ENCODE results near the gene PTPRN. TPM values are rescaled to one million over a fixed set of nuclear protein-coding genes. Genes with fewer than 3 reads are reported as not detected.

PTPRN gene
- 5.2 and 5.4 TPM in 2 replicates for total RNA-seq (2021; fragmentation: NEBNext Ultra II Directional; extraction: Animal tissue kit (Norgen Biotek cat#: 25700))
- 8.2 and 17.4 TPM in 2 replicates for polyA plus RNA-seq (2011; rRNA removed)
- polyA plus RNA-seq (2011; cell fraction: cytosol; rRNA removed): 8.2 TPM
- 17.7 TPM for polyA plus RNA-seq (2011; cell fraction: nucleus; rRNA removed)
- polyA plus RNA-seq (2012, experiment 1 of 2): 5.5 to 8.5 TPM (median 7.6 TPM) in 4 replicates
- polyA plus RNA-seq (2012, experiment 2 of 2): 5.3 TPM
- 14.0 TPM for polyA plus RNA-seq (2013, experiment 1 of 2)
- 13.1 TPM for polyA plus RNA-seq (2013, experiment 2 of 2)
- 6.9 and 11.9 TPM in 2 replicates for polyA minus RNA-seq (2011; rRNA and poly(A)+ RNA removed)
- polyA minus RNA-seq (2011; cell fraction: cytosol; rRNA and poly(A)+ RNA removed): 7.1 TPM
- 6.9 TPM for polyA minus RNA-seq (2011; cell fraction: nucleus; rRNA and poly(A)+ RNA removed)
- long read RNA-seq, experiment 1, partial matches to known transcripts: 2 of 3 reads
- long read RNA-seq, experiment 1, other reads (novel, unspliced or antisense): 1 of 3 reads
- long read RNA-seq, experiment 2, partial matches to known transcripts: 1 of 1 reads
- long read RNA-seq, experiment 2, other reads (novel, unspliced or antisense): 0 of 1 reads

- peaks cover 0 to 9% (median 4%) of the 10 kb centered on the region in 4 experiments; a peak in 5 of 7 replicates for H3K4me1 ChIP-seq (replicated peaks in 1 of 4; ENCODE audit: control insufficient read depth in 3 of 4, insufficient read depth in 4 of 4, low read length in 3 of 4)
- peak within 1 kb of the TSS; percentile 84 for H2AK5ac ChIP-seq (ENCODE audit: low read depth, low read length)
- no peaks in the 10 kb centered on the region for H3K79me1 ChIP-seq (ENCODE audit: low read depth, low read length)
- H2BK5ac ChIP-seq (ENCODE audit: low read depth, low read length): no peak within 1 kb of the TSS; the same call in 1 of the 2 replicates
- no peak within 1 kb of the TSS for H3K23ac ChIP-seq (ENCODE audit: insufficient read length)
- peaks cover 0 to 1% of the 10 kb centered on the region in 2 experiments for H4K20me1 ChIP-seq (replicated peaks in 1 of 2; ENCODE audit: control insufficient read depth in 1 of 2, insufficient read depth in 2 of 2, low read length in 2 of 2)
- H3K9me3 ChIP-seq (ENCODE audit: insufficient read depth in 2 of 2, low read depth in 1 of 2, low read length in 1 of 2): no peaks in the 10 kb centered on the region
- no peak within 1 kb of the TSS for H3K4ac ChIP-seq (replicated peaks; ENCODE audit: insufficient read length, low read depth, low read length)
- H2BK15ac ChIP-seq (ENCODE audit: low read length): no peak within 1 kb of the TSS
- no peak within 1 kb of the TSS for H3K14ac ChIP-seq (ENCODE audit: insufficient read length)
- no peak within 1 kb of the TSS for H2AFZ ChIP-seq (ENCODE audit: low read length)
- H3K56ac ChIP-seq (replicated peaks; ENCODE audit: insufficient read length, low read depth, low read length): no peak within 1 kb of the TSS
- POLR2A ChIA-PET (ENCODE audit: partially characterized antibody): interaction anchor here (1.1 to 3.3 kb wide), 5 partner anchors 12 to 90 kb away, joined by 3 to 12 read pairs (median 6); partner anchors contain the start of genes ABCB6 and DNAJB2
- H3K27ac ChIP-seq (ENCODE audit: low read depth, low read length): no peak within 1 kb of the TSS
- WGBS, 2 experiments (ENCODE audit: extremely low coverage in 1 of 2, insufficient coverage in 1 of 2, insufficient read length in 1 of 2, insufficient replicate concordance in 2 of 2, low coverage in 1 of 2, low lambda C conversion rate in 2 of 2, missing lambda C conversion rate in 1 of 2): 4% methylated on average over 26 of the region's 37 CpGs; no CpG with 5 or more reads in 1 of the 2 experiments
- H2BK12ac ChIP-seq (ENCODE audit: low read depth, low read length): peak within 1 kb of the TSS; percentile 91; the same call in 1 of the 2 replicates
- peak within 1 kb of the TSS; percentile 85 to 90 for H3K4me2 ChIP-seq (ENCODE audit: insufficient read depth in 1 of 2, low read depth in 2 of 2, low read length in 2 of 2)
- no peaks in the 10 kb centered on the region for H3K79me2 ChIP-seq (ENCODE audit: control insufficient read depth in 1 of 2, insufficient read depth in 2 of 2, low read length in 2 of 2)
- H2BK120ac ChIP-seq (replicated peaks; ENCODE audit: low read depth, low read length): no peak within 1 kb of the TSS
- peak within 1 kb of the TSS; percentile 84; the same call in 1 of the 2 replicates for H3K18ac ChIP-seq (ENCODE audit: extremely low read depth, low read length)
- DNase-seq (ENCODE audit: low read depth in 1 of 2, low spot score in 2 of 2) (peak in 1 of 2 experiments; percentile 84), FAIRE-seq (no peak)
- H3K9ac ChIP-seq (replicated peaks in 1 of 4; ENCODE audit: extremely low read depth in 1 of 4, low read depth in 3 of 4, low read length in 3 of 4): no peak within 1 kb of the TSS
- H4K91ac ChIP-seq (replicated peaks; ENCODE audit: insufficient read length, low read length): no peak within 1 kb of the TSS
- no peaks in the 10 kb centered on the region for H3K36me3 ChIP-seq (ENCODE audit: control insufficient read depth in 2 of 4, insufficient read depth in 4 of 4, low read length in 3 of 4)
- CTCF ChIA-PET (ENCODE audit: partially characterized antibody): interaction anchor here (1.0 to 13.4 kb wide), 8 partner anchors 10 to 287 kb away, joined by 3 to 82 read pairs (median 4); no protein-coding TSS in a partner anchor
- peaks cover 11% of the 10 kb centered on the region; the same call in 1 of the 2 replicates for H3K23me2 ChIP-seq (ENCODE audit: low read depth, low read length)
- H2BK20ac ChIP-seq (ENCODE audit: low read length): no peak within 1 kb of the TSS; the same call in none of the 2 replicates
- H3K27me3 ChIP-seq (replicated peaks in 1 of 4; ENCODE audit: control insufficient read depth in 3 of 4, extremely low read depth in 1 of 4, insufficient read depth in 3 of 4, low read length in 3 of 4): peaks cover 0 to 14% (median 12%) of the 10 kb centered on the region in 4 experiments; a peak in 4 of 7 replicates
- H3K4me3 ChIP-seq (ENCODE audit: extremely low read depth in 1 of 4, insufficient read depth in 2 of 4, low read depth in 3 of 4, low read length in 4 of 4): peak within 1 kb of the TSS; percentile 38 to 74 (median 44)
- H4K8ac ChIP-seq (ENCODE audit: extremely low read depth, insufficient read depth, low read length): no peak within 1 kb of the TSS; the same call in 1 of the 2 replicates
- no peak within 1 kb of the TSS for H4K5ac ChIP-seq (ENCODE audit: insufficient read length, low read depth, low read length)
- no peak for TF ChIP-seq RBBP5 (IDR thresholded peaks at IDR 0.05; ENCODE audit: borderline replicate concordance, low read depth, low read length)
- TF ChIP-seq HDAC2 (IDR thresholded peaks at IDR 0.05; ENCODE audit: borderline replicate concordance in 1 of 2, low read depth in 2 of 2, low read length in 2 of 2): no peak
- no peak for TF ChIP-seq NANOG (IDR thresholded peaks at IDR 0.05; ENCODE audit: insufficient read depth, low read depth, low read length, poor library complexity, severe bottlenecking)
- no peak for TF ChIP-seq POLR2AphosphoS5 (IDR thresholded peaks at IDR 0.05; ENCODE audit: low read depth, low read length)
- TF ChIP-seq GTF2F1 (IDR thresholded peaks at IDR 0.05; ENCODE audit: borderline replicate concordance, low read depth, low read length): no peak
- TF ChIP-seq POU5F1 (IDR thresholded peaks at IDR 0.05; ENCODE audit: low read depth, low read length): no peak
- no peak for TF ChIP-seq FOSL1 (IDR thresholded peaks at IDR 0.05; ENCODE audit: insufficient read depth, low read depth, low read length)
- no peak for TF ChIP-seq EGR1 (IDR thresholded peaks at IDR 0.05; ENCODE audit: borderline replicate concordance, low read depth, low read length)
- no peak for TF ChIP-seq ZNF274 (IDR thresholded peaks at IDR 0.05; ENCODE audit: borderline replicate concordance, extremely low read depth, low read length)
Observed at GRCh38 chr2:219309278-219309677, at the start of gene PTPRN. Gene PTPRN, minus strand, starts transcription at chr2:219309401. Its CDS starts 69 bp downstream, at chr2:219309332.
